GM23338 (cell line): ENCODE data around the gene FAM9A. TPM values are rescaled to one million over a fixed set of nuclear protein-coding genes. Genes with fewer than 3 reads are reported as not detected.
"Not testable (repeated sequence)": the region's sequence is repeated elsewhere in the genome, so short reads cannot be mapped to it uniquely, and the experiment has no call there.

Source experiments
- ATAC-seq: fragments of 200-7000 bp; cut with Tn5 transposase; 3 replicates; pipeline ENCODE4 v1.9.1; 2020
- DNase-seq: peaks from one replicate; pipeline ENCODE4 v3.0.0-alpha.2; 2015; ENCODE audit warnings: low spot score
- H2AFZ ChIP-seq: fragments of 200-600 bp; sonication (generic); 2 replicates; pipeline ENCODE4 v1.8.0; 2016; ENCODE audit warnings: antibody characterized with exemption, mild to moderate bottlenecking, moderate library complexity
- H3F3A ChIP-seq: fragments of 200-600 bp; sonication (generic); replicated peaks from 2 replicates; pipeline ENCODE4 v1.8.0; 2017; ENCODE audit warnings: antibody characterized with exemption, mixed run types, low read depth
- H3K27ac ChIP-seq: fragments of 200-600 bp; sonication (generic); 2 replicates; pipeline ENCODE4 v1.6.1; 2016; ENCODE audit warnings: low read depth
- H3K27me3 ChIP-seq: fragments of 200-600 bp; sonication (generic); 2 replicates; pipeline ENCODE4 v1.8.0; 2016; ENCODE audit warnings: mild to moderate bottlenecking, mixed run types, moderate library complexity; ENCODE audit not compliant: insufficient read depth
- H3K36me3 ChIP-seq: fragments of 200-600 bp; sonication (generic); 2 replicates; pipeline ENCODE4 v1.8.0; 2016; ENCODE audit warnings: mild to moderate bottlenecking; ENCODE audit not compliant: insufficient read depth
- H3K4me1 ChIP-seq: fragments of 200-600 bp; sonication (generic); 2 replicates; pipeline ENCODE4 v1.8.0; 2016; ENCODE audit warnings: mild to moderate bottlenecking, moderate library complexity; ENCODE audit not compliant: insufficient read depth
- H3K4me2 ChIP-seq: fragments of 200-600 bp; sonication (generic); 2 replicates; pipeline ENCODE4 v1.7.1; 2017; ENCODE audit warnings: mixed run types
- H3K4me3 ChIP-seq: fragments of 200-600 bp; sonication (generic); 2 replicates; pipeline ENCODE4 v1.6.1; 2016; ENCODE audit warnings: mixed run types
- H3K79me2 ChIP-seq: fragments of 200-600 bp; sonication (generic); replicated peaks from 2 replicates; pipeline ENCODE4 v1.8.0; 2017; ENCODE audit warnings: mild to moderate bottlenecking; ENCODE audit not compliant: insufficient read depth
- H3K9me2 ChIP-seq: fragments of 200-600 bp; sonication (generic); 2 replicates; pipeline ENCODE4 v1.8.0; 2017; ENCODE audit not compliant: insufficient read depth
- H4K20me1 ChIP-seq: fragments of 200-600 bp; sonication (generic); replicated peaks from 2 replicates; pipeline ENCODE4 v1.8.0; 2017; ENCODE audit warnings: mild to moderate bottlenecking; ENCODE audit not compliant: insufficient read depth
- H3K27ac Mint-ChIP-seq: 2 replicates; pipeline ENCODE4 v1.8.0; 2020; ENCODE audit warnings: inconsistent platforms, mild to moderate bottlenecking, moderate library complexity, mixed read lengths
- H3K27me3 Mint-ChIP-seq: 3 replicates; pipeline ENCODE4 v1.8.0; 2022; ENCODE audit warnings: low read depth, mild to moderate bottlenecking, moderate library complexity, mixed read lengths, inconsistent platforms; ENCODE audit not compliant: insufficient read depth, poor library complexity
- H3K36me3 Mint-ChIP-seq: 3 replicates; pipeline ENCODE4 v1.8.0; 2021; ENCODE audit warnings: low read depth, mild to moderate bottlenecking, inconsistent platforms, moderate library complexity, mixed read lengths
- H3K4me1 Mint-ChIP-seq: 3 replicates; pipeline ENCODE4 v1.8.0; 2020; ENCODE audit warnings: mild to moderate bottlenecking, inconsistent platforms, mixed read lengths
- H3K4me3 Mint-ChIP-seq: 3 replicates; pipeline ENCODE4 v1.8.0; 2021; ENCODE audit warnings: moderate library complexity, mild to moderate bottlenecking, inconsistent platforms, mixed read lengths
- H3K9me3 Mint-ChIP-seq: 3 replicates; pipeline ENCODE4 v1.8.0; 2020; ENCODE audit warnings: moderate library complexity, mild to moderate bottlenecking, inconsistent platforms, mixed read lengths
- CREB1 ChIP-seq: fragments of 250-450 bp; sonication (Bioruptor Pico); IDR thresholded peaks from 2 replicates; pipeline ENCODE4 v1.5.0; 2020; ENCODE audit warnings: low read depth, mild to moderate bottlenecking, moderate library complexity
- EZH2 ChIP-seq: fragments of 200-600 bp; sonication (generic); IDR thresholded peaks from one replicate; pipeline ENCODE4 v1.8.0; 2017; ENCODE audit warnings: antibody characterized with exemption, mild to moderate bottlenecking, low read depth; ENCODE audit not compliant: unreplicated experiment
- JUNB ChIP-seq: IDR thresholded peaks from one replicate; pipeline ENCODE4 v1.6.1; 2016; ENCODE audit warnings: antibody characterized with exemption; ENCODE audit not compliant: unreplicated experiment
- POLR2AphosphoS5 ChIP-seq: IDR thresholded peaks from 2 replicates; pipeline ENCODE4 v1.6.1; 2016; ENCODE audit warnings: antibody characterized with exemption, low read depth
- STAT1 ChIP-seq: IDR thresholded peaks from one replicate; pipeline ENCODE4 v1.6.1; 2016; ENCODE audit warnings: antibody characterized with exemption; ENCODE audit not compliant: unreplicated experiment
- polyA plus RNA-seq: library from polyadenylated mRNA; unstranded; fragments of >200 nt; fragmentation: Nextera tagmentation; extraction: Ambion mirVana; gene quantifications from 2 replicates; pipeline ENCODE4 v1.2.1, GENCODE V29; 2016
- total RNA-seq: library from RNA; depleted of rRNA; stranded (reverse); fragments of >200 nt; shearing (Covaris generic); gene quantifications from 2 replicates; pipeline ENCODE4 v1.2.3, GENCODE V29; 2014
- TF ChIP-seq, protein P1 (sequence below), 2 experiments: fragments of 200-600 bp in 1 of 2; sonication (generic) in 1 of 2; conservative IDR thresholded peaks; 2 replicates each; pipeline versions ENCODE4 v1.5.1 to v1.6.1; 2016 to 2017; ENCODE audit warnings: antibody characterized with exemption in 2 of 2, low read depth in 2 of 2, mild to moderate bottlenecking in 2 of 2, moderate library complexity in 1 of 2
- TF ChIP-seq, protein P2 (sequence below): IDR thresholded peaks from one replicate; pipeline ENCODE4 v1.6.1; 2018; ENCODE audit warnings: antibody characterized with exemption; ENCODE audit not compliant: unreplicated experiment
- TF ChIP-seq, protein P3 (sequence below): IDR thresholded peaks from 2 replicates; pipeline ENCODE4 v1.6.1; 2016; ENCODE audit warnings: antibody characterized with exemption

Gene FAM9A
- total and polyA plus RNA-seq, 2 experiments from 2014 or later: not detected

DNA sequence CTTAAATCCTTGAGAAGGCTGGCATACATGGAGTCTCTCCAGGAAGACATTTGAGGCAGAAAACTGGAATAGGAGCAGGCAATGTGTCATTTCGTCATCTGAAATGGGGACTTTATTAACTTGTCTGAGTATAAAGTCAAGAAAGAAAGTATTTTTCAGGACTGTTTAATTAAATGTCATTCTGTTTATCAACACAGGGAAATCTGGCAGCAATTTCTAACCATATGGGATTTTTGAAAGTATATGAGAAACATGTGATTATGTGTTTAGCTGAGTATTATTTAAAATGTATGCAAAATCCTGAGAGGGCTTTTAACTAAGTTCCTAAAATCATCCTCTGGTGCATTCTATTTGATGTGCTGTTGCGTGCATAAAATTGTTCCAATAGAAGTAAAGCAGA, 3.9 kb upstream of the FAM9A start:
- Histone ChIP-seq H3K9me2 (no peaks in the 10 kb centered on the region), H3F3A (no peaks in the 10 kb centered on the region), H3K4me3 (no peak overlapping the region), H3K27me3 (no peaks in the 10 kb centered on the region), H3K4me2 (no peak overlapping the region), H2AFZ (no peak overlapping the region), H3K36me3 (no peaks in the 10 kb centered on the region), H3K79me2 (no peaks in the 10 kb centered on the region), H3K27ac (no peak overlapping the region), H4K20me1 (no peaks in the 10 kb centered on the region), H3K4me1 (no peaks in the 10 kb centered on the region)
- ATAC-seq (no peak), DNase-seq (no peak)
- no peak overlapping the region for H3K4me3 Mint-ChIP-seq
- no peaks in the 10 kb centered on the region for H3K4me1 Mint-ChIP-seq
- peaks cover 2% of the 10 kb centered on the region for H3K27me3 Mint-ChIP-seq
- H3K9me3 Mint-ChIP-seq: no peaks in the 10 kb centered on the region; the same call in 2 of the 3 replicates
- TF ChIP-seq JUNB (no peak), CREB1 (CRISPR knock-in tag) (no peak), POLR2AphosphoS5 (no peak), EZH2 (no peak), STAT1 (no peak)
- TF ChIP-seq, protein P1, sequence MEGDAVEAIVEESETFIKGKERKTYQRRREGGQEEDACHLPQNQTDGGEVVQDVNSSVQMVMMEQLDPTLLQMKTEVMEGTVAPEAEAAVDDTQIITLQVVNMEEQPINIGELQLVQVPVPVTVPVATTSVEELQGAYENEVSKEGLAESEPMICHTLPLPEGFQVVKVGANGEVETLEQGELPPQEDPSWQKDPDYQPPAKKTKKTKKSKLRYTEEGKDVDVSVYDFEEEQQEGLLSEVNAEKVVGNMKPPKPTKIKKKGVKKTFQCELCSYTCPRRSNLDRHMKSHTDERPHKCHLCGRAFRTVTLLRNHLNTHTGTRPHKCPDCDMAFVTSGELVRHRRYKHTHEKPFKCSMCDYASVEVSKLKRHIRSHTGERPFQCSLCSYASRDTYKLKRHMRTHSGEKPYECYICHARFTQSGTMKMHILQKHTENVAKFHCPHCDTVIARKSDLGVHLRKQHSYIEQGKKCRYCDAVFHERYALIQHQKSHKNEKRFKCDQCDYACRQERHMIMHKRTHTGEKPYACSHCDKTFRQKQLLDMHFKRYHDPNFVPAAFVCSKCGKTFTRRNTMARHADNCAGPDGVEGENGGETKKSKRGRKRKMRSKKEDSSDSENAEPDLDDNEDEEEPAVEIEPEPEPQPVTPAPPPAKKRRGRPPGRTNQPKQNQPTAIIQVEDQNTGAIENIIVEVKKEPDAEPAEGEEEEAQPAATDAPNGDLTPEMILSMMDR (conservative IDR thresholded peaks at IDR 0.05; ENCODE audit: low read depth in 2 of 2): no peak
- TF ChIP-seq, protein P2, sequence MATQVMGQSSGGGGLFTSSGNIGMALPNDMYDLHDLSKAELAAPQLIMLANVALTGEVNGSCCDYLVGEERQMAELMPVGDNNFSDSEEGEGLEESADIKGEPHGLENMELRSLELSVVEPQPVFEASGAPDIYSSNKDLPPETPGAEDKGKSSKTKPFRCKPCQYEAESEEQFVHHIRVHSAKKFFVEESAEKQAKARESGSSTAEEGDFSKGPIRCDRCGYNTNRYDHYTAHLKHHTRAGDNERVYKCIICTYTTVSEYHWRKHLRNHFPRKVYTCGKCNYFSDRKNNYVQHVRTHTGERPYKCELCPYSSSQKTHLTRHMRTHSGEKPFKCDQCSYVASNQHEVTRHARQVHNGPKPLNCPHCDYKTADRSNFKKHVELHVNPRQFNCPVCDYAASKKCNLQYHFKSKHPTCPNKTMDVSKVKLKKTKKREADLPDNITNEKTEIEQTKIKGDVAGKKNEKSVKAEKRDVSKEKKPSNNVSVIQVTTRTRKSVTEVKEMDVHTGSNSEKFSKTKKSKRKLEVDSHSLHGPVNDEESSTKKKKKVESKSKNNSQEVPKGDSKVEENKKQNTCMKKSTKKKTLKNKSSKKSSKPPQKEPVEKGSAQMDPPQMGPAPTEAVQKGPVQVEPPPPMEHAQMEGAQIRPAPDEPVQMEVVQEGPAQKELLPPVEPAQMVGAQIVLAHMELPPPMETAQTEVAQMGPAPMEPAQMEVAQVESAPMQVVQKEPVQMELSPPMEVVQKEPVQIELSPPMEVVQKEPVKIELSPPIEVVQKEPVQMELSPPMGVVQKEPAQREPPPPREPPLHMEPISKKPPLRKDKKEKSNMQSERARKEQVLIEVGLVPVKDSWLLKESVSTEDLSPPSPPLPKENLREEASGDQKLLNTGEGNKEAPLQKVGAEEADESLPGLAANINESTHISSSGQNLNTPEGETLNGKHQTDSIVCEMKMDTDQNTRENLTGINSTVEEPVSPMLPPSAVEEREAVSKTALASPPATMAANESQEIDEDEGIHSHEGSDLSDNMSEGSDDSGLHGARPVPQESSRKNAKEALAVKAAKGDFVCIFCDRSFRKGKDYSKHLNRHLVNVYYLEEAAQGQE: no peak
- TF ChIP-seq, protein P3, sequence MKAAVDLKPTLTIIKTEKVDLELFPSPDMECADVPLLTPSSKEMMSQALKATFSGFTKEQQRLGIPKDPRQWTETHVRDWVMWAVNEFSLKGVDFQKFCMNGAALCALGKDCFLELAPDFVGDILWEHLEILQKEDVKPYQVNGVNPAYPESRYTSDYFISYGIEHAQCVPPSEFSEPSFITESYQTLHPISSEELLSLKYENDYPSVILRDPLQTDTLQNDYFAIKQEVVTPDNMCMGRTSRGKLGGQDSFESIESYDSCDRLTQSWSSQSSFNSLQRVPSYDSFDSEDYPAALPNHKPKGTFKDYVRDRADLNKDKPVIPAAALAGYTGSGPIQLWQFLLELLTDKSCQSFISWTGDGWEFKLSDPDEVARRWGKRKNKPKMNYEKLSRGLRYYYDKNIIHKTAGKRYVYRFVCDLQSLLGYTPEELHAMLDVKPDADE: no peak
- no peak overlapping the region for H3K27ac Mint-ChIP-seq
- H3K36me3 Mint-ChIP-seq: no peaks in the 10 kb centered on the region

DNA sequence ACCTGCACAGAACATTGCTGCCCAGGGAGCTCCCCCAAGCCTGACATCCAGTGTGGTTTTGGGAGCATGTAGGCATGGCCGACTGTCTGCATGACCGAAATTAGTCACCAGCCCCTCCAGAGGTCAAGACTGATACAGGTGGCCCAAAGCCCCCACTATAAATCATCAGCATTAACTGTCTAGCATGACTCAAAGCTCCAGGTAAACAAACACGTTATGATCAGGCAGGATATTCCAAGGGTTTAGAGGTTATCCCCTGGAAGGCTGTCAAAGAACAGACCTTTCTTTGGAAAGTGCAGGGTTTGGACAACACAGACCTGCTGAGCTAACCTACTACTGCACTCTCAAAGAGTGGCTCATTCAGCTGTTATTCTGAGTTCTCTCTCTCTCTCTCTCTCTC, 2.1 kb upstream of the FAM9A start:
- no peak overlapping the region for H3K27ac ChIP-seq
- H3F3A ChIP-seq: no peaks in the 10 kb centered on the region
- H3K4me1 ChIP-seq: no peaks in the 10 kb centered on the region
- H3K27ac Mint-ChIP-seq: no peak overlapping the region
- H3K36me3 Mint-ChIP-seq: no peaks in the 10 kb centered on the region
- no peaks in the 10 kb centered on the region; the same call in 2 of the 3 replicates for H3K9me3 Mint-ChIP-seq
- peaks cover 2% of the 10 kb centered on the region for H3K27me3 Mint-ChIP-seq
- no peak overlapping the region for H3K4me2 ChIP-seq
- no peaks in the 10 kb centered on the region for H3K79me2 ChIP-seq
- no peaks in the 10 kb centered on the region for H3K36me3 ChIP-seq
- no peaks in the 10 kb centered on the region for H3K9me2 ChIP-seq
- DNase-seq (no peak), ATAC-seq (no peak)
- no peak overlapping the region for H3K4me3 Mint-ChIP-seq
- TF ChIP-seq CREB1 (CRISPR knock-in tag) (no peak), STAT1 (no peak), POLR2AphosphoS5 (no peak), EZH2 (no peak)
- TF ChIP-seq, protein P1 (conservative IDR thresholded peaks at IDR 0.05; ENCODE audit: low read depth in 2 of 2): no peak
- no peaks in the 10 kb centered on the region for H3K27me3 ChIP-seq
- no peak overlapping the region for H2AFZ ChIP-seq
- H3K4me3 ChIP-seq: no peak overlapping the region
- no peaks in the 10 kb centered on the region for H4K20me1 ChIP-seq
- no peaks in the 10 kb centered on the region for H3K4me1 Mint-ChIP-seq

DNA sequence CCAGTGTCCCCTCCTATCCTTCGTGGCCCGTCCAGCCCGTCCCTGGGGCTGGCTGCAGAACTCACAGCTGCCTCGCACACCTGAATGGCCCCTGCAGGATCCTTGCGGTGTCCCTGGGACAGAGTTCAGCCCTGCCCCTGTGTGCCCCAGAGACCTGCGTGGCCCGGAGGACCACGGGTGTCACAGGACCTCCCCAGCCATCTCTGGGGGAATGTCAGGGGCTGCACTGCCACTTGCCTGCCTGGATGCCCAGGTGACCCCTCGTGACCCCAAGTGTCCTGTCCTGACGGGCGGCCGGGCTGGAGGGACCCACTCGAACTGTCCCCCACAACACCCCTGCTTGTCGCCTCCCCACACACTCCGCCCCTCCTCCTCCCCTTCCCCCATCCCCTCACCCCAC, 832 bp downstream of the FAM9A start:
- H3K4me1 ChIP-seq, H3K27ac ChIP-seq, H3K79me2 ChIP-seq, DNase-seq, H3K36me3 ChIP-seq, H2AFZ ChIP-seq, H3K27ac Mint-ChIP-seq, H3K9me3 Mint-ChIP-seq, H3K4me3 ChIP-seq, H3K27me3 ChIP-seq, H3K4me2 ChIP-seq, H3K36me3 Mint-ChIP-seq, H3F3A ChIP-seq, H3K9me2 ChIP-seq, ATAC-seq, H3K4me3 Mint-ChIP-seq, H3K4me1 Mint-ChIP-seq, H4K20me1 ChIP-seq, H3K27me3 Mint-ChIP-seq: not testable (repeated sequence)
